Heart left ventricle (tissue), 16 donors: ENCODE measurements around the gene CNKSR1. TPM values are rescaled to one million over a fixed set of nuclear protein-coding genes. Genes with fewer than 3 reads are reported as not detected.

ENCODE experiments used
- ATAC-seq, 4 donors: fragments of 200-7000 bp; cut with Tn5 transposase; one replicate each; pipeline ENCODE4 v1.9.1; 2020 to 2022; ENCODE audit warnings: moderate library complexity in 4 of 4, mild to moderate bottlenecking in 3 of 4, moderate number of reproducible peaks in 1 of 4
- DNase-seq, 5 donors: peaks; one replicate each; pipeline ENCODE4 v3.0.0-alpha.2; 2020
- H3K27ac ChIP-seq, 12 donors: fragments of 200-600 bp; sonication (generic) in 4 of 12; one replicate each; pipeline versions ENCODE4 v1.5.0 to v1.8.0; 2016 to 2022; ENCODE audit warnings: mild to moderate bottlenecking in 2 of 12
- H3K27me3 ChIP-seq, 9 donors: fragments of 200-600 bp; sonication (generic) in 2 of 9; one replicate each; pipeline versions ENCODE4 v1.5.1 to v1.8.0; 2016 to 2022; ENCODE audit warnings: mild to moderate bottlenecking in 3 of 9
- H3K36me3 ChIP-seq, 9 donors: fragments of 200-600 bp; sonication (generic) in 2 of 9; one replicate each; pipeline versions ENCODE4 v1.5.0 to v1.8.0; 2018 to 2022; ENCODE audit warnings: mild to moderate bottlenecking in 2 of 9
- H3K4me1 ChIP-seq, 12 donors: fragments of 200-600 bp; sonication (generic) in 4 of 12; one replicate each; pipeline versions ENCODE4 v1.5.0 to v1.8.0; 2016 to 2022; ENCODE audit warnings: mild to moderate bottlenecking in 3 of 12
- H3K4me3 ChIP-seq, 12 donors: fragments of 200-600 bp; sonication (generic) in 4 of 12; one replicate each; pipeline versions ENCODE4 v1.5.0 to v1.8.0; 2017 to 2022; ENCODE audit warnings: mild to moderate bottlenecking in 9 of 12, moderate library complexity in 4 of 12
- H3K9me3 ChIP-seq, 12 donors: fragments of 200-600 bp; sonication (generic) in 4 of 12; one replicate each; pipeline versions ENCODE4 v1.5.0 to v1.8.0; 2016 to 2022; ENCODE audit warnings: mild to moderate bottlenecking in 1 of 12
- CTCF ChIP-seq, 12 donors: fragments of 200-600 bp; sonication (generic) in 4 of 12; IDR thresholded peaks; one replicate each; pipeline versions ENCODE4 v1.5.0 to v1.8.0; 2018 to 2022; ENCODE audit warnings: antibody characterized with exemption in 12 of 12, mild to moderate bottlenecking in 5 of 12
- POLR2A ChIP-seq, 2 donors: fragments of 450-650 bp; IDR thresholded peaks; one replicate each; pipeline ENCODE4 v1.6.1; 2017; ENCODE audit warnings: antibody characterized with exemption in 2 of 2, mild to moderate bottlenecking in 2 of 2, moderate library complexity in 2 of 2
- WGBS, 4 donors: extraction: QIAGEN DNeasy Blood & Tissue Kit in 2 of 4; methylation state at CpG; one replicate each; pipeline versions ENCODE4 v1.1.5 to v1.1.7; 2013 to 2018; 5-methylcytosine and 5-hydroxymethylcytosine counted together
- intact Hi-C, 10 donors: fragments of 100-400 bp; cut with DNase I; formaldehyde crosslinking; loops; one replicate each; pipeline versions ENCODE4 v1.11.1 to v1.14.2; 2022
- polyA plus RNA-seq, 2 donors: library from polyadenylated mRNA; stranded (reverse); fragments of 200-250 nt; gene quantifications; one replicate each; pipeline ENCODE4 v1.2.3, GENCODE V29; 2013
- total RNA-seq, 9 donors: library from RNA; depleted of rRNA in 2 of 9; stranded (reverse); fragments of >200 nt in 2 of 9; fragmentation: NEBNext Ultra II Directional in 3 of 9; extraction: Animal tissue kit (Norgen Biotek cat#: 25700) in 3 of 9; gene quantifications; one replicate each; pipeline versions ENCODE4 v1.1.0 to v1.2.4, GENCODE V29; 2016 to 2023
- donor health status: ischemic (EF 13 %, LVEDD 7.1; RV severe dilation, severe dysfunction).
- donor health status: healthy with polysubstance abuse.
- donor health status: DM: no; HTN: yes; CAD: no.
- donor health status: DM: no; HTN: no; CAD: no.
- donor health status: ischemic (EF 25% LVEDD 6.9; RV normal size, moderate dysfunction).
- donor health status: ischemic (EF 25% LVEDD 5.7; RV mildly dilated, moderate dysfunction).
- donor health status: healthy.
- donor health status: DM: yes; HTN: yes; CAD: no.
- donor health status: ischemic (EF 35%, LVEDD 5.7; RV mildly dilated, moderate dysfunction).
- donor health status: nonischemic (EF 11% LVEDD 7.7; RV severe dilation, severe dysfunction).
- donor health status: DM: yes; HTN: yes; CAD: no.
- donor health status: PGD.
- donor health status: ischemic (EF 29% LVEDD 5.4; RV normal size, mild dysfunction).
- donor health status: nonischemic (EF 23%, LVEDD 6.1; RV moderate dilation, normal function).

The CNKSR1 gene
- total and polyA plus RNA-seq, 11 donors, result 0.60 to 3.4 (median 1.4) TPM; not detected in 1

GRCh38 chr1:26175346-26175745 lies 1.9 kb upstream of the CNKSR1 start:
- Histone ChIP-seq H3K4me3 (no peak overlapping the region), H3K9me3 (no peaks in the 10 kb centered on the region), H3K36me3 (peaks cover 0 to 2% (median 0%) of the 10 kb centered on the region in 9 donors), H3K27me3 (no peaks in the 10 kb centered on the region), H3K27ac (no peak overlapping the region), H3K4me1 (peaks cover 3 to 12% (median 7%) of the 10 kb centered on the region in 12 donors)
- TF ChIP-seq POLR2A (IDR thresholded peaks at IDR 0.05), result no peak
- TF ChIP-seq CTCF (IDR thresholded peaks at IDR 0.05), result no peak
- intact Hi-C loops, result loop anchor here in 1 of 10 donors (5.0 kb wide), 1 partner anchor 147 kb away; no protein-coding TSS in a partner anchor
- DNase-seq, result no peak
- WGBS, 4 donors, result 91 to 96% (median 95%) methylated on average over 8 of the region's 8 CpGs
- ATAC-seq, result no peak

- no peak overlapping the region for H3K27ac ChIP-seq
Measured at GRCh38 chr1:26180010-26180506, 2.8 kb downstream of the CNKSR1 start.

GRCh38 chr1:26181586-26182382 lies 4.5 kb downstream of the CNKSR1 start:
- Histone ChIP-seq H3K27ac (no peak overlapping the region), H3K4me1 (peaks cover 0 to 3% (median 0%) of the 10 kb centered on the region in 12 donors), H3K36me3 (no peaks in the 10 kb centered on the region), H3K27me3 (no peaks in the 10 kb centered on the region), H3K9me3 (no peaks in the 10 kb centered on the region), H3K4me3 (no peak overlapping the region)
- TF ChIP-seq CTCF (IDR thresholded peaks at IDR 0.05), result no peak
- no peak for TF ChIP-seq POLR2A (IDR thresholded peaks at IDR 0.05)
- ATAC-seq (peak in 3 of 4 donors; percentile 56 to 74 (median 64)), DNase-seq (no peak)
- WGBS, 4 donors, result 51 to 63% (median 61%) methylated on average over 9 of the region's 9 CpGs
- intact Hi-C loops, result loop anchor here in 1 of 10 donors (10.0 kb wide), 1 partner anchor 143 kb away; no protein-coding TSS in a partner anchor

More at GRCh38 chr1:26180010-26180506, 2.8 kb downstream of the CNKSR1 start:
- Histone ChIP-seq H3K36me3 (no peaks in the 10 kb centered on the region), H3K9me3 (no peaks in the 10 kb centered on the region), H3K27me3 (no peaks in the 10 kb centered on the region), H3K4me1 (peaks cover 0 to 3% (median 0%) of the 10 kb centered on the region in 12 donors), H3K4me3 (no peak overlapping the region)
- intact Hi-C loops, result loop anchor here in 1 of 10 donors (10.0 kb wide), 1 partner anchor 145 kb away; no protein-coding TSS in a partner anchor
- no peak for DNase-seq
- 80 to 89% (median 84%) methylated on average over 4 of the region's 4 CpGs for WGBS, 4 donors
- TF ChIP-seq CTCF (IDR thresholded peaks at IDR 0.05) (no peak), POLR2A (IDR thresholded peaks at IDR 0.05) (no peak)
- no peak for ATAC-seq

GRCh38 chr1:26182383-26182696 lies 5.0 kb downstream of the CNKSR1 start:
- Histone ChIP-seq H3K4me1 (peaks cover 0 to 3% (median 0%) of the 10 kb centered on the region in 12 donors), H3K9me3 (no peaks in the 10 kb centered on the region), H3K36me3 (no peaks in the 10 kb centered on the region), H3K27ac (no peak overlapping the region), H3K27me3 (no peaks in the 10 kb centered on the region), H3K4me3 (no peak overlapping the region)
- TF ChIP-seq CTCF (IDR thresholded peaks at IDR 0.05) (no peak), POLR2A (IDR thresholded peaks at IDR 0.05) (no peak)
- DNase-seq (no peak), ATAC-seq (no peak)
- WGBS, 4 donors, result 80 to 85% (median 82%) methylated on average over 4 to 7 of the region's 7 CpGs
- intact Hi-C loops, result loop anchor here in 1 of 10 donors (10.0 kb wide), 1 partner anchor 142 kb away; no protein-coding TSS in a partner anchor
